ENCODE data around the gene PTPRJ.

Gene PTPRJ

GRCh38 chr11:47995360-47995769 is 15.0 kb downstream of the PTPRJ start:
- no peak for DNase-seq (ENCODE audit: low spot score)

- DNase-seq (ENCODE audit: low spot score), result no peak
Observed at GRCh38 chr11:47997063-47998053, 17.0 kb downstream of the PTPRJ start.

DNA sequence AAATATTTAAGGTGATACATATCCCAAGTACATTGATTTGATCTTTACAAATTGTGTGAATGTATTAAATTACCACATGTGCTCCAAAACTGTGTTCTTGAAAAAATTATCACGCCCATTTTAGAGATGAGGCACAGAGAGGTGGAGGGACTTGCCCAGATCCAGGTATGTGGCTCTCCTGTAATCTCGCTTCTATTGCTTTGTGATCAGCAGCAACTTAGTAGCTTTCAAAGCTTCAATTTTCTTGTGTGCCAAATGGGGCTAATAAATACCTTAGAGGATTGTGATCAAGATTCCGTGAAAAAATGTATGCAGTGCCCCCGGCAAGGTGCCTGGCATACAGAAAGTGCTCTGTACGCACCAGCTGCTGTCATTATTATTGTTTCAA is 18.0 kb downstream of the PTPRJ start:
- DNase-seq (ENCODE audit: low spot score), result no peak

DNA sequence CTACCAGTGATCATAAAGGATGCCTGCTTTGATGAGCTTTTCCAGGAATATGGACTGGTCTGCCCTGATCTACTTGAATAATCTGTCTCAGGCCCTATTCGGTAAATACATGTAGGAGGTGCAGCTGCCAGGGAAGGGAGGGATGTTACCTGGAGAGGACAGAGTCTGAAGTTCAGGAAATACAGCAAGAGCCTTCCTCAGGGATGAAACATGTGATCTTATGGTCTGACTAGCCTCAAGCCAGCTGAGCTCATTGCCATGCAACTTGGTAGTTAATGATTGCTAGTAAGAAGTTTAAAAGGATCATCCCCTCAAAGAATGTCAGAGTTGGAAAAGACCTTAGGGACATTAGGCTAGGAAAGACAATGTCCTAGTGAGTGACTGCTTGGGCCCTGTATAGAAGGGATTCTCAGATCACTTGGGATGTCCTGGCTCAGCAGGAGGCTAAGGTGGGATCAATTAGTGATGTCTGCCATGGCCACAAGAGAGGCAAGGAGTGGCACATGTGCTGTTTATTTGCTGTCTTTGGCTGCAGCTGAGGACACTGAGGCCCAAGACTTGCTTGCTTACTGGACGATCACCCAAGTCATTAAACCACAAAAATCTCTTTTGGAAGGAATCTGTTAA is 18.5 kb downstream of the PTPRJ start:
- DNase-seq (ENCODE audit: low spot score), result no peak

DNA sequence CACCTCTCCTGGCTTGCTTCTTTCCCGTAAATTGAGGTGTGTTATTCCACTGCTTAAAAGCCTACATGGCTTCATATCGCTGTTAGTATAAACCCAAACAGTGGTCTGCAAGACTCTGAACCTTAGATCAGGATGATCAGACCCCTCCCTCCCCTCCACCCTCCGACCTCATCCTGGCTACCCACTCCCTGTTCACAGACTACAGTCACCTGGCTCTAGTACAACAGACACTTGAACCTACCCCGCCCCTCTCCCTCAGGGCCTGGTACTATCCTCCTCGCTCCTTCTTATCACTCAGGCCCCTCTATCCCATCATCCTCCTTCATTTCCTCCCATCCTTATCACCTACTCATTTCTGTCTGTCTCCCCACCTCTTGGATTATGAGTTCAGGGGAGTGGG is 20.1 kb downstream of the PTPRJ start:
- no peak for DNase-seq (ENCODE audit: low spot score)

DNA sequence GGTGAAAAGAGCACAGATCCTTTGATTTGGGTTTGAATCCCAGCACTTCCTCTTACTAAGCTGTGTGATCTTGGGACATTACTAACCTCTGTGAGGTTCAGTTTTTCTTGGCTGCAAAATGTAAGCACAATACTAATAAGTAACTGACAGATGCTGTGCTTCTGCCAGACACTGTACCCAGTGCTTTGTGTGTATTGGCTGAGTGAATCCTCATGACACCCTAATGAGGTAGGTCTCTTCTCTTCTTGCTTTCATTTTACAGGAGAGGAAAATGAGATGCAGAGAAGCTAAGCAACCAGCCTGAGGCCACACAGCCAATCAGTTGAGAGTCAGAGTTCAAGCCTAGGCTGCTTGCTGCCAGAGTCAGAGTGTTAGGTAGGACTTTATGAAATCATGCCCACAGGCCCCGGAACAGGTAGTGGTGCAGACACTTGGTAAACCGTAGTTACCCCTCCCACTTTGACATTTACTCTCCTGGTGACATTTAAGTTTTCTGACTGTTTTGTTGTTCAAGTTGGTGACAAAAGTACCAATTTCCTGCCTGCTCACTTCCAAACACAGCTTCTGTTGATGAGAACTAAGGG is 21.2 kb downstream of the PTPRJ start:
- peak; percentile 96 for DNase-seq (ENCODE audit: low spot score)

GRCh38 chr11:48002561-48002960 is 22.2 kb downstream of the PTPRJ start:
- peak; percentile 35 for DNase-seq (ENCODE audit: low spot score)

GRCh38 chr11:48003926-48004325 is 23.6 kb downstream of the PTPRJ start:
- no peak for DNase-seq (ENCODE audit: low spot score)

- no peak for DNase-seq (ENCODE audit: low spot score)
Observed at GRCh38 chr11:48004456-48004855, 24.1 kb downstream of the PTPRJ start.

DNA sequence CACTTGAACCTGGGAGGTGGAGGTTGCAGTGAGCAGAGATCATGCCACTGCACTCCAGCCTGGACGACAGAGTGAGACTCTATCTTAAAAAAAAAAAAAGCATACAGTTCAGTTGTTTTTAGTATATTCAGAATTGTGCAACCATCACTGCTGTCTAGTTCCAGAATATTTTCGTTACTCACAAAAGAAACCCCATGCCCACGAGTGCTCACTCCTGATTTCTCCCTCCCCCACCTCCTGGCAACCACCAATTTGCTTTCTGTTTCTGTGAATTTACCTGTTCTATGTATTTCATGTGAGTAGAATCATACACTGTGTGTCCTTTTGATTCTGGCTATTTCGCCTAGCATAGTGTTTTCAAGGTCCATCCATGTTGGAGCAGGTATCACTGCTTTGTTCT is 24.8 kb downstream of the PTPRJ start:
- peak; percentile 72 for DNase-seq (ENCODE audit: low spot score)

DNA sequence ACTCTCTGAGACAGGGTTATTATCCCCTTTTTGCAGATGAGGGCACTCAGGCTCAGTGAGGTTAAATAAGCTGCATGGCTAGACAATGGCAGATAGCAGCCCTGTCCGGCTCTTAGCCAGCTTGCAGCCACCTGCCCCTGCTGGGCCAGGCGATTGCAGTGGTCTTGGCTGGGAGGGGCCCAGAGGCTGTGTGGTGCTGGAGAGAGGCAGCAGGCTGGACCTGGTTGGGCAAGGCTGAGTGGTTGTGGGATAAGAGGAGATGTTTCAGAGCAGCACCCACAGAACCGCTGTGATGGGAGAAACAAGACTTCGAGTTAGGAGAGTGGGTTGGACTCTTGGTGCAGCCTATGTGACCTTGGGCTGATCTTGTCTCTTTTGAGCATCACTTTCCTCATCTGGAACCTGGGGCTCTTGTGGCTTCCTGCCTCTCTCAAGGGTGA is 25.5 kb downstream of the PTPRJ start:
- DNase-seq (ENCODE audit: low spot score), result no peak

DNA sequence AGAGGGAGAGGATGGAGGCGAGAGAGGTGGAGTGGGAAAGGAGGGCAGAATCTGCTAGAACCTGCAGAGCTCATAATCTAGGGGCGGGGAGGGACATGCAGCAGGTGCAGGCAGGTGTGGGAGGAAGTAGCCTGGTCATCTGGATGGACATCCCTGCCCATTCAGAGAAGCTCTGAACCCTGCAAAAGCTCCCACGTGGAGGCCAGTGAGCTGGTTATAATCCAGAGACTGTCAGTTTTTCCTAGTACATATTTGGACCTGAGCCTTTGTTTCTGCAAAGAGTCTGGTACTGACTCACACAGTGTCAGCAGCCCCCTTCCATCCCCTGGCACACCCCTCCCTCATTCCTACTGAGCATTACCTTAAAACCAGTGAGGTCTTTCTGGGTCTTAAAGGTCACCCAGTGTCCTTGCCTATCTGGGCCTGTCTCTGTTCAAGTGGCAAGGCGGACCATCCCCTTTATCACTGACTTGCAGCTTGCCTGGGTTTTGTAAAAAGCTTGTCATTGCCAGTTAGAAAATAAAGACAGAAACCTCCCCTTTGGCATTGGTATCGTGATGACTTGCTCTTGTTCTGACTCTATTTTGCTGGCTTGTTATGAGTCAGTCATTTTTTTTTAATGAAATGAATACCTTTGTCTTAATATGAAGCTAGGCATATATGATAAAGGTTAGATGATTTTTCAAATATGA is 26.1 kb downstream of the PTPRJ start:
- peak; percentile 62 for DNase-seq (ENCODE audit: low spot score)

DNA sequence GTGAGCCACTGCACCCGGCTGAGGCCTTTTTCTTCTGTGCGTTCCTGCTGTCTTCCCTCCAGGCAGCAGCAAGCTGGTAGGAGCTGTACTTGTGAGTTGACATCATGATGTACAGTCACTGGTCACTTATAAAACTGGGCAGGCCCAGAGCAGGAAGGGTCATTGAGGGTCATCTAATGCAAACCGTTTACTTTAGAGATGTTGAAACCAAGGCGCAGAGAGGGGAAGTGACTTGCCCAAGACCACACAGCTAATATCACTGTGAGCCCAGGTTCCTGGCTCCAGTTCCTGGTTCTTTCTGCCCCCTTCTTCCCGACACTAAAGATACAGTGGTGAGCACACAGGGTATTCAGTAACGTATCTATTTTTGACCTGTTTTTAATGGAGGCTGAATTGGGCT is 27.3 kb downstream of the PTPRJ start:
- no peak for DNase-seq (ENCODE audit: low spot score)

DNA sequence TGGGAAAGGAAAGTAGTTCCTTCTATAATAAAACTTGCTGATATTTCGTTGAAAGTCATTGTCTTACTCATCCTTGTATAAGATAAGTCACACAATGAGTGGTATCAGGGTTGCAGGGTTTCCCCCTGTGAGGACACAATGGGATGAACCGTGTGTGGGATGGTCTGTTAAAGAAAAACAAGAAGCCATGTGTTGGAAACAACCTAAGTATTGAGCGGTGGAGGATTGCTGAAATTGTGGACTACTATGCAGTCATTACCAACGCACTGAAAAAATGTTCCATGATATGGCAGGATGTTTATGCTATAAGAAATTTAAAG is 28.6 kb downstream of the PTPRJ start:
- peak; percentile 66 for DNase-seq (ENCODE audit: low spot score)

- no peak for DNase-seq (ENCODE audit: low spot score)
Observed at GRCh38 chr11:48011102-48011797, 30.9 kb downstream of the PTPRJ start.

- DNase-seq (ENCODE audit: low spot score), result peak; percentile 82
Observed at GRCh38 chr11:48011798-48012391, 31.5 kb downstream of the PTPRJ start.

DNA sequence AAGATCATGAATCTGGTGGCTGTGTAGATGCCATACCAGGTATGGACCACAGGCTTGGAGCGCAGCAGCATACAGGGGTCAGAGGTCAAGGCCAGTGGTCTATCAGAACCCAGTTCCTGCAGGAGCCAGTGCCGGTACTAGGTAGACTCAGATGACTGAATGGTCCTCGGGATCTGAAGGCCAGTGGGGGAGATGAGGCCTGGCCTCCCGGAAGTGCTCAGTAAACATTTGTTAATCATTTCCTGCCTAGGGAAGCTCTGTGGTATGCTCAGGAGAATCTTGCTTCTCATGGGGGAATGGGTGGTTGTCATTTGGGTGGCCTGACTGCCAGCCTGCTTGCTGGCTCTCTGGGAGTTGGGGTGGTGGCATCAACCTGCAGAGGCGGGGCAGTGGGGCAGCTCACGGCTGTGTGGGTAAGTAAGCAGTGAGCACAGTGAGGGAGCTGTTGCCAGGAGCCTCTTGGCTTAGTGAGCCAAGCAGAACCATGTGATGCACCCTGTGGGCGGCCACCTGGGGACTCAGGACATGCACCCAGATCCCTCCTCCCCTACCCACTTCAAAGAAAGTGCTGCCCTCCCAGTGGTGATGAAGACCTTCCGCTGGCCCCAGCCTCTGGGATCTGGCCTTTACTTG is 33.0 kb downstream of the PTPRJ start:
- peak; percentile 71 for DNase-seq (ENCODE audit: low spot score)

DNA sequence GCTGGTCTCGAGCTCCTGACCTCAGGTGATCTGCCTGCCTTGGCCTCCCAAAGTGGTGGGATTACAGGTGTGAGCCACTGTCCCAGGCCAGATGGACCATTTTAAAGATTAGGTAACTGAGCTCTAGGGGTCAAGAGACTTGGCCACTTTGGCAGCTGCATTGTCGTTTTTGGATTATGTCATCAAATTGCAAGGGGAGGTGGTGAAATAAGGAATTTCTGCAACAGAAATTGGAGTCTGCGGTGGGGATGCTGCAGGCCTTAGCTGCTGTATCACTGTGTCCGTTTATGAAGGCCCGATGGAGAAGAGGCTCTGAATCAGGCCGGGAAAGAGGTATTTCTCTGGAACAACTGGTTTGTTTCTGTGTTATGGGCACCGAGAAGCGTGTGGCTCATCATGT is 34.6 kb downstream of the PTPRJ start:
- no peak for DNase-seq (ENCODE audit: low spot score)

DNA sequence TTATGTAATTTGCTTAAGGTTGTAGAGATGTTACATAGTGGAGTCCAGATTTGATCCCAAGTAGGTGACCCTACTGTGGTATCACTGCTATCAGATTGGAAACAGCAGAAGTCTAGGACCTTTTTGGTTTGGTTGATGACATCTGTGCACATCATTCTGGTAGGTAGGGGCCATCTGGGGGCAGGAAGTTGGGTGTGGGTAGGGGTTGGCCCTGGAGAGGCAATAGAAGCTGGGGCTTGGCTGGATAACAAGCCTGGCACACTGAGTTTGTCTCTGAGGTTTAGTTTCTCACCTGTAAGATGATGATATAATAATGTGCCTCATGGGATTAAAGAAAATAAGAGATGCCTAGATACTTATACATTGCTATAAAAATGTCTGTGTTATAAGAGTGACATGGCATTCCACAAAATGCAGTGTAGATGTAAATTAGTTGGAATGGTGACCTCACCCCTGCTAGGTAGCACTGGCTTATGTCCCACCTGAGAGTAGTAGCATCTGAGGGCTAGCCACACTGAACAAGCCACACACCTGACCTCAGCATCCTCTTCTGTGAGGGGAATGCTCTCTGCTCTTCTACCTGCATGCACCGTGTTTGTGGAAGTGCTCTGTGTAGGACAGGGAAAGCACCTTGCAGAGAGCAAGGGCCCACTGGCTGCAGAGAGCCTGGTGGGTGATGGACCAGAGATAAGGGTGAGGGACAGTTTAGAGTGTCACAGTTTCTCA is 36.9 kb downstream of the PTPRJ start:
- DNase-seq (ENCODE audit: low spot score), result peak; percentile 64

DNA sequence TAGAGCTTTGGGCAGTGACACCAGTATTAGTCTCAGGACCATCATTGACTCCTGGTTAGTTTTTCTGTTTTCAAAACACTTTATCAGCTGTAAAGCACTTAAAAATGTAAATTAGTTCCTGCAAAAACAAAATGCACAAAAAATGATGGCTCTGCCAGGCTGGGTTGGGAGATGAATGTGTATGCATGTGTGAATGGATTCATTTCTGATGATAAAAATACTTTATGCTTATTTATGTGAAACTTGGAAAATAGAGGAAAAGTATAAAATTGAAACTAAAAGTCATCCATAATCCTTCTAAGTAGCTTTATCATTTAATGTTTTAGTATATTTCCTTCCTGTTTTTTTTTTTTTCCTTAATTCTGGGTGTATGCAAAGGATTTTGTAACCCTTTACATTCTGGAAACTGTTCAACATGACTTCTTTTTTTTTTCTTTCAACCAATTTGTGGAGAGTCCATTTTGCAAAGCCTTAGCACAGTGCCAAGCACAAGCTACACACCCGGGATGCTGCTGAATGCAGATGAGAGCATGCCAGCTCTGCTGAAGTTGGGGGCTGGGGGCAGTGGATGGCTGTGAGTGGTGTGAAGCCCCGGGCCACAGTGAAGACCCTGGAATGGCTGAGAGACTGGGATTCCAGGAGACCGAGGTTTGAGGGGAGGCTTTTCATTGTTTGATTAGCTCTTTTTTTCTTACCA is 37.6 kb downstream of the PTPRJ start:
- DNase-seq (ENCODE audit: low spot score), result no peak
